Measurements from ENCODE around the gene CLDN4. TPM values are rescaled to one million over a fixed set of nuclear protein-coding genes. Genes with fewer than 3 reads are reported as not detected.
A peak's percentile ranks its signal among the peaks of the same experiment; 100 is the strongest.
"Not testable (repeated sequence)": the region's sequence is repeated elsewhere in the genome, so short reads cannot be mapped to it uniquely, and the experiment has no call there.

Gene CLDN4
- 100 to 1,000 TPM in 5 of 6 donors, 10 to 100 TPM in 1; 88.0 to 231 (median 169) TPM for total RNA-seq

GRCh38 chr7:73830681-73831583, at the start of gene CLDN4:
Gene CLDN4 (plus strand): TSS chr7:73830996. CDS start chr7:73831202, 206 bp downstream.
- TF ChIP-seq CTCF (IDR thresholded peaks at IDR 0.05), result no peak
- TF ChIP-seq POLR2A (IDR thresholded peaks at IDR 0.05), result peak in 3 of 4 donors; percentile 80 to 97 (median 97)
- peak in 1 of 4 donors; percentile 72 for TF ChIP-seq EP300 (IDR thresholded peaks at IDR 0.05)
- TF ChIP-seq POLR2AphosphoS5 (IDR thresholded peaks at IDR 0.05), result peak; percentile 93 to 99
- Histone ChIP-seq H3K4me3 (peak within 1 kb of the TSS; percentile 12 to 63 (median 54)), H3K36me3 (no peaks in the 10 kb centered on the region), H3K9me3 (no peaks in the 10 kb centered on the region), H3K27ac (peak within 1 kb of the TSS; percentile 80 to 90 (median 88)), H3K4me1 (peaks cover 35 to 62% (median 45%) of the 10 kb centered on the region in 4 donors), H3K27me3 (no peaks in the 10 kb centered on the region)
- ATAC-seq (ENCODE audit: low FRiP score in 2 of 2) (peak; percentile 46 to 82), DNase-seq (peak; percentile 83 to 90)
- WGBS, 2 donors, result 50 to 71% methylated on average over 2 to 36 of the region's 42 CpGs

- Histone ChIP-seq H3K27ac (no peak overlapping the region), H3K4me3 (no peak overlapping the region), H3K36me3 (no peaks in the 10 kb centered on the region), H3K27me3 (no peaks in the 10 kb centered on the region), H3K4me1 (no peaks in the 10 kb centered on the region), H3K9me3 (no peaks in the 10 kb centered on the region)
- TF ChIP-seq POLR2A (IDR thresholded peaks at IDR 0.05), result no peak
- TF ChIP-seq CTCF (IDR thresholded peaks at IDR 0.05), result no peak
- no peak for TF ChIP-seq POLR2AphosphoS5 (IDR thresholded peaks at IDR 0.05)
- TF ChIP-seq EP300 (IDR thresholded peaks at IDR 0.05), result no peak
- 79 to 90% methylated on average over 1 of the region's 1 CpG for WGBS, 2 donors
- DNase-seq, result no peak
- ATAC-seq (ENCODE audit: low FRiP score in 2 of 2), result no peak
These were observed 44.2 kb upstream of the CLDN4 start for GRCh38 chr7:73786588-73786987.

- ATAC-seq (ENCODE audit: low FRiP score in 2 of 2), result not testable (repeated sequence)
- WGBS, 2 donors, result 88 to 89% methylated on average over 1 of the region's 1 CpG
These were observed 43.1 kb upstream of the CLDN4 start for GRCh38 chr7:73787786-73788048.

GRCh38 chr7:73789051-73789450, 41.7 kb upstream of the CLDN4 start:
- Histone ChIP-seq H3K4me1 (no peaks in the 10 kb centered on the region), H3K9me3 (no peaks in the 10 kb centered on the region), H3K36me3 (no peaks in the 10 kb centered on the region), H3K27ac (no peak overlapping the region), H3K27me3 (no peaks in the 10 kb centered on the region), H3K4me3 (no peak overlapping the region)
- no peak for ATAC-seq (ENCODE audit: low FRiP score in 2 of 2)
- 88 to 90% methylated on average over 4 of the region's 4 CpGs for WGBS, 2 donors
- no peak for DNase-seq
- no peak for TF ChIP-seq CTCF (IDR thresholded peaks at IDR 0.05)
- TF ChIP-seq EP300 (IDR thresholded peaks at IDR 0.05), result no peak
- no peak for TF ChIP-seq POLR2AphosphoS5 (IDR thresholded peaks at IDR 0.05)
- TF ChIP-seq POLR2A (IDR thresholded peaks at IDR 0.05), result no peak

More at GRCh38 chr7:73787786-73788048, 43.1 kb upstream of the CLDN4 start:
- not testable (repeated sequence) for H3K27ac ChIP-seq, H3K36me3 ChIP-seq, DNase-seq, H3K4me3 ChIP-seq, H3K27me3 ChIP-seq, H3K4me1 ChIP-seq, H3K9me3 ChIP-seq

- not testable (repeated sequence) for H3K4me1 ChIP-seq; DNase-seq; ATAC-seq (ENCODE audit: low FRiP score in 2 of 2); H3K9me3 ChIP-seq; H3K4me3 ChIP-seq; H3K27ac ChIP-seq; H3K27me3 ChIP-seq; H3K36me3 ChIP-seq
- 89 to 90% methylated on average over 7 of the region's 7 CpGs for whole genome bisulfite sequencing, 2 donors
These were observed 39.6 kb upstream of the CLDN4 start for GRCh38 chr7:73791170-73791690.

GRCh38 chr7:73795188-73795587, 35.6 kb upstream of the CLDN4 start:
- H3K27me3 ChIP-seq; H3K27ac ChIP-seq; ATAC-seq (ENCODE audit: low FRiP score in 2 of 2); H3K4me3 ChIP-seq; H3K9me3 ChIP-seq; DNase-seq; H3K36me3 ChIP-seq; H3K4me1 ChIP-seq: not testable (repeated sequence)

- not testable (repeated sequence) for H3K9me3 ChIP-seq; H3K27ac ChIP-seq; H3K27me3 ChIP-seq; H3K4me1 ChIP-seq; ATAC-seq (ENCODE audit: low FRiP score in 2 of 2); H3K4me3 ChIP-seq; DNase-seq; H3K36me3 ChIP-seq
- WGBS, 2 donors, result 64 to 78% methylated on average over 3 to 5 of the region's 6 CpGs
These were observed 34.1 kb upstream of the CLDN4 start for GRCh38 chr7:73796656-73797055.

- not testable (repeated sequence) for H3K27ac ChIP-seq; H3K36me3 ChIP-seq; H3K4me1 ChIP-seq; H3K9me3 ChIP-seq; ATAC-seq (ENCODE audit: low FRiP score in 2 of 2); H3K4me3 ChIP-seq; H3K27me3 ChIP-seq
- WGBS, 2 donors, result 93% methylated on average over 8 of the region's 34 CpGs; no CpG with 5 or more reads in 1 of the 2 donors
- DNase-seq, result peak in 1 of 2 donors; percentile 46
These were observed 33.6 kb upstream of the CLDN4 start for GRCh38 chr7:73797176-73797575.
